Measurements from ENCODE around the gene THY1. TPM values are rescaled to one million over a fixed set of nuclear protein-coding genes. Genes with fewer than 3 reads are reported as not detected.

The THY1 gene
- total RNA-seq, 2 experiments from 2014 or later: not detected

- H3K27me3 Mint-ChIP-seq: no peaks in the 10 kb centered on the region
- H3K27ac Mint-ChIP-seq: no peak overlapping the region
- Histone ChIP-seq H3K4me3 (ENCODE audit: low read length) (no peak overlapping the region), H3K9me3 (ENCODE audit: control insufficient read depth in 1 of 2, insufficient read depth in 1 of 2, low read length in 2 of 2) (no peaks in the 10 kb centered on the region), H3K27me3 (ENCODE audit: control insufficient read depth in 1 of 2, insufficient read depth in 2 of 2, low read length in 2 of 2) (no peaks in the 10 kb centered on the region), H3K27ac (ENCODE audit: low read depth in 1 of 2, low read length in 2 of 2) (no peak overlapping the region), H3K36me3 (ENCODE audit: insufficient read depth, low read length) (no peaks in the 10 kb centered on the region), H3K4me1 (ENCODE audit: insufficient read depth, low read length) (peaks cover 27% of the 10 kb centered on the region)
- CTCF ChIA-PET: interaction anchor here (0.7 to 7.6 kb wide), 3 partner anchors 23 to 96 kb away, joined by 3 to 66 read pairs (median 4); no protein-coding TSS in a partner anchor
- H3K4me1 Mint-ChIP-seq (ENCODE audit: low read depth): no peaks in the 10 kb centered on the region
- POLR2A ChIA-PET: no interaction called here
- ATAC-seq (ENCODE audit: poor library complexity) (no peak), DNase-seq (no peak)
- intact Hi-C loops (cut with DNase I, micrococcal nuclease): no loop called here
- no peak for TF ChIP-seq CTCF (IDR thresholded peaks at IDR 0.05)
- no peaks in the 10 kb centered on the region for H3K9me3 Mint-ChIP-seq
- no peaks in the 10 kb centered on the region for H3K36me3 Mint-ChIP-seq (ENCODE audit: low read depth)
- H3K4me3 Mint-ChIP-seq: no peak overlapping the region
Observed at GRCh38 chr11:119378851-119379465, 44.0 kb downstream of the THY1 start.

- H3K36me3 Mint-ChIP-seq (ENCODE audit: low read depth): no peaks in the 10 kb centered on the region
- Histone ChIP-seq H3K4me3 (ENCODE audit: low read length) (no peak overlapping the region), H3K27ac (ENCODE audit: low read depth in 1 of 2, low read length in 2 of 2) (no peak overlapping the region), H3K27me3 (ENCODE audit: control insufficient read depth in 1 of 2, insufficient read depth in 2 of 2, low read length in 2 of 2) (no peaks in the 10 kb centered on the region), H3K4me1 (ENCODE audit: insufficient read depth, low read length) (peaks cover 34% of the 10 kb centered on the region), H3K36me3 (ENCODE audit: insufficient read depth, low read length) (no peaks in the 10 kb centered on the region), H3K9me3 (ENCODE audit: control insufficient read depth in 1 of 2, insufficient read depth in 1 of 2, low read length in 2 of 2) (no peaks in the 10 kb centered on the region)
- H3K9me3 Mint-ChIP-seq: no peaks in the 10 kb centered on the region
- H3K4me1 Mint-ChIP-seq (ENCODE audit: low read depth): no peaks in the 10 kb centered on the region
- ChIA-PET CTCF (interaction anchor here (1.0 to 7.6 kb wide), 2 partner anchors 22 to 40 kb away, joined by 4 to 66 read pairs; no protein-coding TSS in a partner anchor), POLR2A (no interaction called here)
- no peaks in the 10 kb centered on the region for H3K27me3 Mint-ChIP-seq
- DNase-seq (no peak), ATAC-seq (ENCODE audit: poor library complexity) (no peak)
- H3K4me3 Mint-ChIP-seq: no peak overlapping the region
- no peak for TF ChIP-seq CTCF (IDR thresholded peaks at IDR 0.05)
- intact Hi-C loops (cut with DNase I, micrococcal nuclease): no loop called here
- no peak overlapping the region for H3K27ac Mint-ChIP-seq
Observed at GRCh38 chr11:119377961-119378667, 44.9 kb downstream of the THY1 start.

GRCh38 chr11:119377112-119377901 lies 45.7 kb downstream of the THY1 start:
- Histone ChIP-seq H3K9me3 (ENCODE audit: control insufficient read depth in 1 of 2, insufficient read depth in 1 of 2, low read length in 2 of 2) (no peaks in the 10 kb centered on the region), H3K36me3 (ENCODE audit: insufficient read depth, low read length) (no peaks in the 10 kb centered on the region), H3K27me3 (ENCODE audit: control insufficient read depth in 1 of 2, insufficient read depth in 2 of 2, low read length in 2 of 2) (no peaks in the 10 kb centered on the region), H3K27ac (ENCODE audit: low read depth in 1 of 2, low read length in 2 of 2) (no peak overlapping the region), H3K4me1 (ENCODE audit: insufficient read depth, low read length) (peaks cover 32% of the 10 kb centered on the region), H3K4me3 (ENCODE audit: low read length) (no peak overlapping the region)
- Mint-ChIP-seq H3K27ac (no peak overlapping the region), H3K4me1 (ENCODE audit: low read depth) (no peaks in the 10 kb centered on the region), H3K36me3 (ENCODE audit: low read depth) (no peaks in the 10 kb centered on the region), H3K4me3 (no peak overlapping the region), H3K27me3 (no peaks in the 10 kb centered on the region), H3K9me3 (no peaks in the 10 kb centered on the region)
- ATAC-seq (ENCODE audit: poor library complexity): no peak
- POLR2A ChIA-PET: no interaction called here
- no peak for DNase-seq
- TF ChIP-seq CTCF (IDR thresholded peaks at IDR 0.05): no peak
- intact Hi-C loops (cut with DNase I, micrococcal nuclease): no loop called here
- CTCF ChIA-PET: interaction anchor here (0.8 to 7.6 kb wide), 2 partner anchors 21 to 39 kb away, joined by 4 to 66 read pairs; no protein-coding TSS in a partner anchor

All from CD4-positive, alpha-beta T cell (primary cell).